ENCODE results near the gene CCDC182. TPM values are rescaled to one million over a fixed set of nuclear protein-coding genes. Genes with fewer than 3 reads are reported as not detected.

Gene CCDC182
- total RNA-seq, 1 experiment from 2014 or later: not detected

DNA sequence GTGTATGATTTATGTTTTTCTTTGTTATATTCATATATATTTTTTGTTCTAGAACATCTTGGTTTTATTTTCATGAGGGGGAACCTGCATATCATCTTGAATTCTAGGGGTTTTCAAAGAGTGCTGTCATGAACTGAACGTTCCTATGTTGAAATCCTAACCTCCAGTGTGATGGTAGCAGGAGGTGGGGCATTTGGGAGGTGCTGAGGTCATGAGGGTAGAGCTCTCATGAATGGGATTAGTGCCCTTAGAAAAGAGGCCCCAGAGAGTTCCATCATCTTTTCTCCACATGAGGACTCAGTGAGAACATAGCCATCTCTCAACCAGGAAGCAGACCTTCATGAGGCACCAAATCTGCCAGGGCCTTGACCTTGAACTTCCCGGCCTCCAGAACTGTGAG lies 34.6 kb upstream of the CCDC182 start:
- TF ChIP-seq, protein P1, sequence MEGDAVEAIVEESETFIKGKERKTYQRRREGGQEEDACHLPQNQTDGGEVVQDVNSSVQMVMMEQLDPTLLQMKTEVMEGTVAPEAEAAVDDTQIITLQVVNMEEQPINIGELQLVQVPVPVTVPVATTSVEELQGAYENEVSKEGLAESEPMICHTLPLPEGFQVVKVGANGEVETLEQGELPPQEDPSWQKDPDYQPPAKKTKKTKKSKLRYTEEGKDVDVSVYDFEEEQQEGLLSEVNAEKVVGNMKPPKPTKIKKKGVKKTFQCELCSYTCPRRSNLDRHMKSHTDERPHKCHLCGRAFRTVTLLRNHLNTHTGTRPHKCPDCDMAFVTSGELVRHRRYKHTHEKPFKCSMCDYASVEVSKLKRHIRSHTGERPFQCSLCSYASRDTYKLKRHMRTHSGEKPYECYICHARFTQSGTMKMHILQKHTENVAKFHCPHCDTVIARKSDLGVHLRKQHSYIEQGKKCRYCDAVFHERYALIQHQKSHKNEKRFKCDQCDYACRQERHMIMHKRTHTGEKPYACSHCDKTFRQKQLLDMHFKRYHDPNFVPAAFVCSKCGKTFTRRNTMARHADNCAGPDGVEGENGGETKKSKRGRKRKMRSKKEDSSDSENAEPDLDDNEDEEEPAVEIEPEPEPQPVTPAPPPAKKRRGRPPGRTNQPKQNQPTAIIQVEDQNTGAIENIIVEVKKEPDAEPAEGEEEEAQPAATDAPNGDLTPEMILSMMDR (conservative IDR thresholded peaks at IDR 0.05; ENCODE audit: low read depth, low read length): no peak
- TF ChIP-seq EZH2 (IDR thresholded peaks at IDR 0.05; ENCODE audit: borderline replicate concordance, low read depth, low read length, poor library complexity, severe bottlenecking): no peak
- CTCF ChIA-PET: interaction anchor here (0.6 kb wide), 1 partner anchor 54 kb away, joined by 3 read pairs; no protein-coding TSS in a partner anchor
- no peaks in the 10 kb centered on the region for H3K9me3 ChIP-seq (ENCODE audit: low read depth, low read length, poor library complexity, severe bottlenecking)
- BruUV-seq (replicated peaks): no TSS peak
- H3K4me1 ChIP-seq (ENCODE audit: insufficient read depth, low read length, poor library complexity, severe bottlenecking): peaks cover 42% of the 10 kb centered on the region
- no peak overlapping the region for H3K27ac ChIP-seq (ENCODE audit: low read depth, low read length, poor library complexity, severe bottlenecking)
- H3K27me3 ChIP-seq (replicated peaks; ENCODE audit: insufficient read depth, low read depth, low read length, poor library complexity): no peaks in the 10 kb centered on the region
- no peak for DNase-seq (ENCODE audit: low spot score)
- H3K36me3 ChIP-seq (ENCODE audit: insufficient read depth, low read length, poor library complexity, severe bottlenecking): no peaks in the 10 kb centered on the region
- POLR2A ChIA-PET (ENCODE audit: low non-redundant PET): no interaction called here
- no peak overlapping the region for H3K4me3 ChIP-seq (ENCODE audit: low read depth, low read length, poor library complexity, severe bottlenecking)
- intact Hi-C loops (cut with micrococcal nuclease; ENCODE audit: unreplicated experiment): no loop called here

DNA sequence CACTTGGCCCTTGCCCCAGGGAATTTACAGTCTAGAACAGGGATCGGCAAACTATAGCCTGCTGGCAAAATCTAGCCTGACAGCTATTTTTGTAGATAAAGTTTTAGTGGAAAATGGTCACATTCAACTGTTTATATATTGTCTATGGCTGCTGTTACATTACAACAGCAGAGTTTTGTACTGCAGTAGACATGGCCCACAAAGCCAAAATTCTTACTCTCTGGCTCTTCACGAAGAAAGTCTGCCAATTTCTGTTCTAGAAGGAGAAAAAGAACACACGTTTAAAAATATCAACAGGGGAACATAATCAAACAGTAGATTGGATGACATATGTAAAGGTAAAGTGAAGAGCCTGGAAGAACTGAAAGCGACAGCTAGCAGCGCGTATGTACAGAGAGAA lies 33.2 kb upstream of the CCDC182 start:
- TF ChIP-seq EZH2 (IDR thresholded peaks at IDR 0.05; ENCODE audit: borderline replicate concordance, low read depth, low read length, poor library complexity, severe bottlenecking): no peak
- TF ChIP-seq, protein P1 (conservative IDR thresholded peaks at IDR 0.05; ENCODE audit: low read depth, low read length): no peak
- CTCF ChIA-PET: no interaction called here
- intact Hi-C loops (cut with micrococcal nuclease; ENCODE audit: unreplicated experiment): no loop called here
- peaks cover 29% of the 10 kb centered on the region for H3K4me1 ChIP-seq (ENCODE audit: insufficient read depth, low read length, poor library complexity, severe bottlenecking)
- no peaks in the 10 kb centered on the region for H3K9me3 ChIP-seq (ENCODE audit: low read depth, low read length, poor library complexity, severe bottlenecking)
- H3K27ac ChIP-seq (ENCODE audit: low read depth, low read length, poor library complexity, severe bottlenecking): no peak overlapping the region
- no peak overlapping the region for H3K4me3 ChIP-seq (ENCODE audit: low read depth, low read length, poor library complexity, severe bottlenecking)
- no TSS peak for BruUV-seq (replicated peaks)
- H3K36me3 ChIP-seq (ENCODE audit: insufficient read depth, low read length, poor library complexity, severe bottlenecking): no peaks in the 10 kb centered on the region
- POLR2A ChIA-PET (ENCODE audit: low non-redundant PET): no interaction called here
- H3K27me3 ChIP-seq (replicated peaks; ENCODE audit: insufficient read depth, low read depth, low read length, poor library complexity): peaks cover 8% of the 10 kb centered on the region
- DNase-seq (ENCODE audit: low spot score): no peak

- ChIA-PET CTCF (no interaction called here), POLR2A (ENCODE audit: low non-redundant PET) (no interaction called here)
- Histone ChIP-seq H3K9me3 (ENCODE audit: low read depth, low read length, poor library complexity, severe bottlenecking) (no peaks in the 10 kb centered on the region), H3K4me3 (ENCODE audit: low read depth, low read length, poor library complexity, severe bottlenecking) (no peak overlapping the region), H3K36me3 (ENCODE audit: insufficient read depth, low read length, poor library complexity, severe bottlenecking) (no peaks in the 10 kb centered on the region), H3K27me3 (replicated peaks; ENCODE audit: insufficient read depth, low read depth, low read length, poor library complexity) (peaks cover 8% of the 10 kb centered on the region), H3K27ac (ENCODE audit: low read depth, low read length, poor library complexity, severe bottlenecking) (no peak overlapping the region), H3K4me1 (ENCODE audit: insufficient read depth, low read length, poor library complexity, severe bottlenecking) (peaks cover 10% of the 10 kb centered on the region)
- intact Hi-C loops (cut with micrococcal nuclease; ENCODE audit: unreplicated experiment): no loop called here
- TF ChIP-seq EZH2 (IDR thresholded peaks at IDR 0.05; ENCODE audit: borderline replicate concordance, low read depth, low read length, poor library complexity, severe bottlenecking): no peak
- TF ChIP-seq, protein P1 (conservative IDR thresholded peaks at IDR 0.05; ENCODE audit: low read depth, low read length): no peak
- no peak for DNase-seq (ENCODE audit: low spot score)
- BruUV-seq (replicated peaks): no TSS peak
These were observed 31.3 kb upstream of the CCDC182 start for GRCh38 chr17:57776366-57776765.

Data from A673 (cell line).